Testis (tissue), 2 donors: ENCODE data around the gene DNLZ.

ENCODE experiments used
- POLR2A ChIP-seq: fragments of 450-650 bp; IDR thresholded peaks from one replicate; pipeline ENCODE4 v1.6.1; 2017; ENCODE audit warnings: antibody characterized with exemption, mild to moderate bottlenecking, moderate library complexity
- TF ChIP-seq, protein P1 (sequence below), 3 experiments: fragments of 450-650 bp in 2 of 3; fragments of 200-600 bp in 1 of 3; sonication (generic) in 1 of 3; IDR thresholded peaks; one replicate each; pipeline ENCODE4 v1.5.1; 2016 to 2019; ENCODE audit warnings: antibody characterized with exemption in 3 of 3, mild to moderate bottlenecking in 2 of 3, moderate library complexity in 1 of 3

DNA sequence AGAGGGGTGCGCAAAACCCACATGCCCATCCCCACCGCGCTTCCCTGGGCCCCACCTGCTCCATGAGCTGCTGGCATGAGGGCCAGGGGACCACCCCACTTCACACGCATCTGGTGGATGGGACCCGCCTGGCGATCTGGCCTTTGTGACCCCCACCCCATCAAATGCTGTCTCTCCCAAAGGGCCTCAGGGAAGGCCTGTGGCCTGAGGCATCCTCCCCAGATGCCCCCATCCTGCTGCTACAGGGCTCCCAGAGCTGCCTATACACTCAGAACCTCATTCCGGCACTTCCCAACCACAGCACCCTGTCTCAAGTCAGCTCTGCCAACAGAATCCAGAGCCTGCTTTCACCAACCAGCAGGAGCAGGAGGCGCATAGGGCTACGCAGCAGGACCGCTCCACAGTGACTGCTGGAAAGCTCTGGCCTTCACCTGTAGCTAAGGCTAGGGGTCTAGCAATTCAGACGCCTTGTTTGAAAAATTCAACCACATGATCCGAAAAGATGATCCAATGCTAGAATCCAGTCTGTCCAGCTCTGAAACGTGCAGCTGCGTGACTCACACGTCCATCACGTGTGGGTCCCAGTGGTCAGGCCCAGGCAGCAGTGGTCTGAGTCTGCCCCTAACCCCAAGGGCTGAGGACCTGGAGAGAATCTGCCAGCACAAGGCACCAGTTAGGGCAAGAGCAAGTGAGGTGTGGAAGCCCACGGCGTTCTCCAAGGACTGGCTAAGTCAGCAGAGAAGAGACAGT is 37.8 kb upstream of the DNLZ start:
- TF ChIP-seq, protein P1, sequence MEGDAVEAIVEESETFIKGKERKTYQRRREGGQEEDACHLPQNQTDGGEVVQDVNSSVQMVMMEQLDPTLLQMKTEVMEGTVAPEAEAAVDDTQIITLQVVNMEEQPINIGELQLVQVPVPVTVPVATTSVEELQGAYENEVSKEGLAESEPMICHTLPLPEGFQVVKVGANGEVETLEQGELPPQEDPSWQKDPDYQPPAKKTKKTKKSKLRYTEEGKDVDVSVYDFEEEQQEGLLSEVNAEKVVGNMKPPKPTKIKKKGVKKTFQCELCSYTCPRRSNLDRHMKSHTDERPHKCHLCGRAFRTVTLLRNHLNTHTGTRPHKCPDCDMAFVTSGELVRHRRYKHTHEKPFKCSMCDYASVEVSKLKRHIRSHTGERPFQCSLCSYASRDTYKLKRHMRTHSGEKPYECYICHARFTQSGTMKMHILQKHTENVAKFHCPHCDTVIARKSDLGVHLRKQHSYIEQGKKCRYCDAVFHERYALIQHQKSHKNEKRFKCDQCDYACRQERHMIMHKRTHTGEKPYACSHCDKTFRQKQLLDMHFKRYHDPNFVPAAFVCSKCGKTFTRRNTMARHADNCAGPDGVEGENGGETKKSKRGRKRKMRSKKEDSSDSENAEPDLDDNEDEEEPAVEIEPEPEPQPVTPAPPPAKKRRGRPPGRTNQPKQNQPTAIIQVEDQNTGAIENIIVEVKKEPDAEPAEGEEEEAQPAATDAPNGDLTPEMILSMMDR (IDR thresholded peaks at IDR 0.05): no peak
- no peak for TF ChIP-seq POLR2A
